Brain microvascular endothelial cell (primary cell): ENCODE measurements around the gene ATAD3A.
A peak's percentile ranks its signal among the peaks of the same experiment; 100 is the strongest.
"Not testable (repeated sequence)": the region's sequence is repeated elsewhere in the genome, so short reads cannot be mapped to it uniquely, and the experiment has no call there.

Source experiments
- DNase-seq: peaks from one replicate; pipeline ENCODE4 v3.0.0-alpha.2; 2020
- H3K27ac ChIP-seq: fragments of 250-450 bp; sonication (Bioruptor Pico); 2 replicates; pipeline ENCODE4 v1.5.1; 2020; ENCODE audit warnings: mild to moderate bottlenecking, moderate library complexity
- H3K27me3 ChIP-seq: fragments of 250-450 bp; sonication (Bioruptor Pico); replicated peaks from 2 replicates; pipeline ENCODE4 v1.5.1; 2020; ENCODE audit warnings: mild to moderate bottlenecking
- H3K36me3 ChIP-seq: fragments of 250-450 bp; sonication (Bioruptor Pico); replicated peaks from 2 replicates; pipeline ENCODE4 v1.5.1; 2020; ENCODE audit warnings: mild to moderate bottlenecking
- H3K4me3 ChIP-seq: 2 replicates; pipeline ENCODE4 v1.5.1; 2011; ENCODE audit warnings: low read depth, mild to moderate bottlenecking, control low read depth, low read length, moderate library complexity
- in situ Hi-C: cut with HindIII; loops from 2 replicates; pipeline ENCODE4 v1.10.0; 2017; ENCODE audit warnings: low sequenced_read_pairs, low pct_ligation_motif_present
- TF ChIP-seq, protein P1 (sequence below): IDR thresholded peaks from 2 replicates; pipeline ENCODE4 v1.5.1; 2011; ENCODE audit warnings: low read depth, mild to moderate bottlenecking, moderate library complexity, low read length, control low read depth, inconsistent platforms; ENCODE audit errors: missing control alignments

The ATAD3A gene

DNA sequence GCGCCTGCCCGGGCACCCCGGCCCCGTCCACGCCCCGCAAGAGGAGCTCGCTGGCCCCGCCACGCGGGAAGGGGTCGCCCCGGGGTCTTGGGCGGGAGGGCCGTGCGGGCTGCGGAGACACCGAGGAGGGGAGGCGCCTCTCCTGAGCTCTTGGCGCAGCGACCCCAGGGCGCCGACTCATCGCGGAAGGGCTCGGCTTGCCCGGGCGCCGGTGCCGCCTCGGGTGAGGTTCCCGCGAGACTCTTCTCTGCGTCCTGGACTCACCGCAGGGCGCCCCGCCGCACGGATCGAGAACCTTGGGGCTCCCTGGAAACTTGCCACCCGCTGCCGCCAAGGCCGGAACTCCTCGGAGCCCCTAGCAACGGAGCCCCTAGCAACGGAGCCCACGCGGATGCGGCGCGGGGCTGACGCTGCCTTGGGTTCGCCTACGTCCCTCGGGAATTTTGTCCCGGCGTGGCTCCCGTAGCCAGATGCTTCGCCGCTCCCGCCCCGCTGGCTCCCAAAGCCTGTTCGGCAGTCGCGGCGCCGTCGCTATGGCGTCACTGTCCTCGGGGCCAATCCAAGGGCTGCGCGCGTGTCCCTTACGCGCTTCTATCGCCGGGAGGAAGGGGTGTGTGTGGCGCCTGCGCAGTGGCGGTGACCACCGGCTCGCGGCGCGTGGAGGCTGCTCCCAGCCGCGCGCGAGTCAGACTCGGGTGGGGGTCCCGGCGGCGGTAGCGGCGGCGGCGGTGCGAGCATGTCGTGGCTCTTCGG, at the start of gene ATAD3A:
Gene ATAD3A (plus strand): TSS at position 630 of the 753 bp plus-strand sequence. CDS start 107 bp downstream, at position 737.
- DNase-seq: peak; percentile 96
- Histone ChIP-seq H3K4me3 (peak within 1 kb of the TSS; percentile 92), H3K36me3 (peaks cover 5% of the 10 kb centered on the region), H3K27ac (peak within 1 kb of the TSS; percentile 96), H3K27me3 (no peaks in the 10 kb centered on the region)
- TF ChIP-seq, protein P1, sequence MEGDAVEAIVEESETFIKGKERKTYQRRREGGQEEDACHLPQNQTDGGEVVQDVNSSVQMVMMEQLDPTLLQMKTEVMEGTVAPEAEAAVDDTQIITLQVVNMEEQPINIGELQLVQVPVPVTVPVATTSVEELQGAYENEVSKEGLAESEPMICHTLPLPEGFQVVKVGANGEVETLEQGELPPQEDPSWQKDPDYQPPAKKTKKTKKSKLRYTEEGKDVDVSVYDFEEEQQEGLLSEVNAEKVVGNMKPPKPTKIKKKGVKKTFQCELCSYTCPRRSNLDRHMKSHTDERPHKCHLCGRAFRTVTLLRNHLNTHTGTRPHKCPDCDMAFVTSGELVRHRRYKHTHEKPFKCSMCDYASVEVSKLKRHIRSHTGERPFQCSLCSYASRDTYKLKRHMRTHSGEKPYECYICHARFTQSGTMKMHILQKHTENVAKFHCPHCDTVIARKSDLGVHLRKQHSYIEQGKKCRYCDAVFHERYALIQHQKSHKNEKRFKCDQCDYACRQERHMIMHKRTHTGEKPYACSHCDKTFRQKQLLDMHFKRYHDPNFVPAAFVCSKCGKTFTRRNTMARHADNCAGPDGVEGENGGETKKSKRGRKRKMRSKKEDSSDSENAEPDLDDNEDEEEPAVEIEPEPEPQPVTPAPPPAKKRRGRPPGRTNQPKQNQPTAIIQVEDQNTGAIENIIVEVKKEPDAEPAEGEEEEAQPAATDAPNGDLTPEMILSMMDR: no peak
- in situ Hi-C loops: no loop called here

DNA sequence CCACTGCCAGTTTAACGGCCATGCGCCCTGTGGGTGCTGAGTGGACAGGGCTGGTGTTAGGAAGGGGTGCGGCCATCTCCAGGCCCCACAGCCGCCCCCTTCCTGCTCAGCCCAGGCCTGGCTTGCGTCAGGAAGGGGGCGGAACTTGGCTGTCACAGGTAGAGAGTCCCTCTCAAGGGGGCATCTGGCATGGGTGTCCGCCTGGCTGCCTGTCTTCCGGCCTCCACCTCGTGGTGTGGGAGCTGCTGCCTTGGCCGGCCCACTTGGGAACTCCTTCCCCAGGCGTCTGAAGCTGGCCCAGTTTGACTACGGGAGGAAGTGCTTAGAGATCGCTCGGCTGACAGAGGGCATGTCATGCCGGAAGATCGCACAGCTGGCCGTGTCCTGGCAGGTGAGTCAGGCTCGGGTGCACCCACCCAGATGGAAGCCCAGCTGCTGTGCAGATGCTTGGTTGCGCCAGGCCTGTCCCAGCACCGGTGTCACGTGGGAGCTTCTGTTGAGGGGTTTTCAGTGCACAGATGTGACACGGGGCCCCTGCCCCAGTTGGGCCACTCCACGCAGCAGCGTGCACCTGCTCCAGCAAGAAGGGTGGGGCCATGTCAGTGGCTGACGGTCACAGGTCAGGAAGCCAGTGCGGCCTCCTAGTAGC, 49.5 kb upstream of the ATAD3A start:
- Histone ChIP-seq H3K36me3 (no peaks in the 10 kb centered on the region), H3K27ac (no peak overlapping the region), H3K4me3 (no peak overlapping the region), H3K27me3 (no peaks in the 10 kb centered on the region)
- TF ChIP-seq, protein P1: no peak
- in situ Hi-C loops: no loop called here
- DNase-seq: no peak

DNA sequence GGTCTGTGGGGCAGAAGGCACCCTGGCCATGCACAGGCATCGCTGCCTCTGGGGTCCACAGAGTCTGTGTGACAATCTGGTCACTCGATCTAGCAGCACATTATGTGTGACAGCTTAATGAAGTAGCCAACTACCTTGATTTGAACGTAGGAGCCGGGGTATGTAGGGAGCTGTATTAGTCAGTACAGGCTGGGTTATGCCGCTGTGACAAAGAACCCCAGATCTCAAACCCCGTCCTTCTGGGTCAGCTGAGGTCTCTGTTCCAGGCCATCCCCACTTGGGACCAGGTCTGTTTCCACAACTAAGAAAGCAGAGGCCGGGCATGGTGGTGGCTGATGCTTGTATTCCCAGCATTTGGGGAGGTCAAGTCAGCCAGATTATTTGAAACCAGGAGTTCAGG, 48.6 kb upstream of the ATAD3A start:
- TF ChIP-seq, protein P1: no peak
- no peak overlapping the region for H3K27ac ChIP-seq
- in situ Hi-C loops: no loop called here
- no peaks in the 10 kb centered on the region for H3K36me3 ChIP-seq
- DNase-seq: no peak
- H3K4me3 ChIP-seq: no peak overlapping the region
- no peaks in the 10 kb centered on the region for H3K27me3 ChIP-seq

DNA sequence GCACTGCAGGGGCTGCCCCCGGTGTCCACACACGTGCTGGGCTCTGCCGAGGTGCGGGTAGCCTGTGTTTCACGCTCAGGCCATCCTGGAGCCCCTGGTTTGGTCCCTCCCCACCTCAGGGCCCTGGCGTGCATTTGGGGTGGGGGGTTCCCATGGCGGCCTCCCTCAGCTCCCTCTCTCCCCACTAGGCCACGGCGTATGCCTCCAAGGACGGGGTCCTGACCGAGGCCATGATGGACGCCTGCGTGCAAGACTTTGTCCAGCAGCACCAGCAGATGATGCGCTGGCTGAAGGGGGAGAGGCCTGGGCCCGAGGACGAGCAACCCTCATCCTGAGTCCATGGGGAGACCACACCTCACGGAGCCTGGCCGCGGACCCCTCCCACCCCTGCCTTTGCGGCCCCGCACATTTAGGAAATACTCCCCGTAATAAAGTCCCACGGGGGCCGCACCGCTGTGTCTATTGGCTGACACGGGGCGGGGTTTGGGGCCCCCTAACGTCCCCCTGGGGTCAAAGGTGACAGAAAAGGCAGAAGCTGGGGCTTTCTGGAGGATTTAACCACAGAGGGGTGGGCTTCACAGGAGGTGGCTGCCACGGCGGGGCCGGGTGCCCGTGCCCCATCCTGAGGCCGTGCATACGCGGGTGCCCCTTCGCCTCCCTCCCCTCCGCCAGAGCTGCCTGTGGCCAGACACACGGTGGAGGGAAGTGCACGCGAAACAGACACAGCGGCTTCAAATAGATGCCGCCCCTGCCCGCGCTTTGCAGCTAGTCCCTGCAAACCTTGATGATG, 43.6 kb upstream of the ATAD3A start:
- H3K36me3 ChIP-seq, DNase-seq, in situ Hi-C loops, H3K27me3 ChIP-seq, H3K27ac ChIP-seq, H3K4me3 ChIP-seq: not testable (repeated sequence)

DNA sequence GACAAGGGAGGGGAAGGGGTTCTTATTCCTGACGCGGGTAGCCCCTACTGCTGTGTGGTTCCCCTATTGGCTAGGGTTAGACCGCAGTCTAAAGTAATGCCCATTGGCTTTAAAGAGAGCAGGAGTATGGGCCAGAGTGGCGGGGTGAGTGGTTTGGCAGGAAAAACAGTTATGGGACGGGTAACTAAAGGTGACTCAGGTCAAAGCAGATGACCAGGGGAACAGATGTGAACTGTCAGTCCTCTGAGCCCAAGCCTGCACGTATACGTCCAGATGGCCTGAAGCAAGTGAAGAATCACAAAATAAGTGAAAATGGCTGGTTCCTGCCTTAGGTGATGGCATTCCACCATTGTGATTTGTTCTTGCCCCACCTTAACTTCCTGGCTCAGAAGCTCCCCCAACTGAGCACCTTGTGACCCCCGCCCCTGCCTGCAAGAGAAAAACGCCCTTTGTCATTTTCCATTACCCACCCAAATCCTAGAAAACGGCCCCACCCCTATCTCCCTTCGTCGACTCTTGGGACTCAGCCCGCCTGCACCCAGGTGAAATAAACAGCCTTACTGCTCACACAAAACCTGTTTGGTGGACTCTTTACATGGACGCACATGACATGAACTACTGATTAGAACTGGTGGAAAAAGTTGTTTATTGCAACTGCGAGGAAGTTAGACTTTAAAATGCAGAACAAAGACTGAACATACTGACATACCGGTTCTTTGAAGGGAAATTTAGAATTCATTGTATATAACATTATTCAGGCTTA, 41.2 kb upstream of the ATAD3A start:
- Histone ChIP-seq H3K4me3 (peak overlapping the region; percentile 81), H3K27ac (peak overlapping the region; percentile 59), H3K27me3 (no peaks in the 10 kb centered on the region), H3K36me3 (no peaks in the 10 kb centered on the region)
- no peak for DNase-seq
- in situ Hi-C loops: no loop called here
- TF ChIP-seq, protein P1: no peak
